ENCODE data around the gene CYTIP.
"Not testable (repeated sequence)": the region's sequence is repeated elsewhere in the genome, so short reads cannot be mapped to it uniquely, and the experiment has no call there.

CYTIP gene

DNA sequence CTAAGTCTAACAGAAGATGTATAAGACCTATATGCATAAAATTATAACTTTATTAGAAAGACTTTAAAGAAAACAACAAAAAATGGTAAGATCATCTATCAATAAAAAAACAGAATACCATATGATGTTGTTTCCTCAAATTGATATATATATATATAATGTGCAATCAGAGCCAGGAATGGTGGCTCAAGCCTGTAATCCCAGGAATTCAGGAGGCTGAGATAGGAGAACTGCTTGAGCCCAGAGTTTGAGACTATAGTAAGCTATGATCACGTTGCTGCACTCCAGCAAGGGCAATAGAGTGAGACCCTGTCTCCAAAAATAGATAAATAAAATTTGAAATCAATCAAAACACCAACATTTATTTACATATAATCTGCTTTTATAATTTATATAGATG is 19.5 kb downstream of the CYTIP start:
- no peak for DNase-seq (ENCODE audit: low read depth)

- no peak for DNase-seq (ENCODE audit: low read depth)
Measured at GRCh38 chr2:157421964-157422363, 21.9 kb downstream of the CYTIP start.

GRCh38 chr2:157421331-157421944 is 22.5 kb downstream of the CYTIP start:
- no peak for DNase-seq (ENCODE audit: low read depth)

- DNase-seq (ENCODE audit: low read depth), result peak; percentile 24
Measured at GRCh38 chr2:157420771-157421323, 23.0 kb downstream of the CYTIP start.

GRCh38 chr2:157419031-157419575 is 24.8 kb downstream of the CYTIP start:
- DNase-seq (ENCODE audit: low read depth), result no peak

GRCh38 chr2:157418239-157418641 is 25.6 kb downstream of the CYTIP start:
- no peak for DNase-seq (ENCODE audit: low read depth)

DNA sequence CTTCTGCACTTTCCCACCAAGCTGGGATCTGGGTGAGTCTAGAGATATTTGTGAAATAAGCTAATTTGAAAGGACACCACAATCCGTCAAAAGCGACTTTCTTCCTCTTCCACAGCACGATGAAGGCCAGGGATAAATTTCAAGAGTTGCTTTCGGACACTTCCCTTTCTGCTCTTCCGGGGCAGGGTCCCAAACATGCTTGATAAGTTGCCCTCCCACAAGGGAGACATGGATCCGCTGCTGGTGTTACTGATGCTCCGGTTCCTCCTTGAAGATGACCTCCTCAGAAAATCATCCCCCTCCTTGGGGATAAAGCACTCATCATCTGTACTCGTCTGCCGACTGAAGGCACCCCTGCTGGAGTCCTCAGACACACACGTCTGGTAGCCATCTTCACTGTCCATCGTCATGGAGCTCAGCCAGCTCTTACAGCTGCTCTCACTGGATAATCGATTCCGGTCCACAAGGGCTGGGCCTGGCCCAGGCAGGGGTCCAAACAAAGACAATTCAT is 28.2 kb downstream of the CYTIP start:
- no peak for DNase-seq (ENCODE audit: low read depth)

- DNase-seq (ENCODE audit: low read depth), result no peak
Measured at GRCh38 chr2:157414050-157414449, 29.8 kb downstream of the CYTIP start.

DNA sequence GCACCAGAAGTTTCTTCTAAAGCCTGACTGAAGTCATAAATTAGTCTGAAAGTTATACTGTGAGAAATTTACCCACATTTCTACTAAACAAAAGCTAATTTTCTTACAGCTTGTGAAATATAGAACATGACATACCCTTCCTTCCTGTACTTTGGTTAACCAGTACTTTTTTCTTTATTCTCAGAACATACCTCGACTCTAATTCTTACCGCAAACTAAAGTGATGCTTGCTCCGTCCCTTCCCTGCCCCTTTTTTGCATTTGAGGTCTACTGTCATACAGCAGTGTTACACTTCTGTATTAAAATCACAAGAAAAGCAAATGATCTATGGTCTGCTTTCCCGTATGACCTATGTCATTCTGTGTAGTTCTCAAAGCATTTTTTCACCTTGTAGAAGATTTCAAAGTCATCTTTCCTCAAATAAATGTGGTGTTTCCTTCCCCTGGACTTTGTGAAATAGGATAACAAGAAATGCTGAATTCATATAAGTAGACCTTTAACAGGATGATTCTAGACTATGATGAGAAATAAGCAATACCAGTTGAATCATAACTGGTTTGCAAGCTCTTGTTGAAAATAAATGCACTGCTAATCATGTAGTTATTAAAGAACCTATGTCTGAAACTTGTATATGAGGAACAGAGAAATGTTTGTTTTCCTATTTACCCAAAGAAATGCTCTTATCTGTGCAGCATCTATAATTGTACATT is 30.4 kb downstream of the CYTIP start:
- no peak for DNase-seq (ENCODE audit: low read depth)

- DNase-seq (ENCODE audit: low read depth), result no peak
Measured at GRCh38 chr2:157411624-157412336, 32.1 kb downstream of the CYTIP start.

- DNase-seq (ENCODE audit: low read depth), result not testable (repeated sequence)
Measured at GRCh38 chr2:157405398-157405797, 38.5 kb downstream of the CYTIP start.

GRCh38 chr2:157404363-157404762 is 39.5 kb downstream of the CYTIP start:
- peak; percentile 5 for DNase-seq (ENCODE audit: low read depth)

DNA sequence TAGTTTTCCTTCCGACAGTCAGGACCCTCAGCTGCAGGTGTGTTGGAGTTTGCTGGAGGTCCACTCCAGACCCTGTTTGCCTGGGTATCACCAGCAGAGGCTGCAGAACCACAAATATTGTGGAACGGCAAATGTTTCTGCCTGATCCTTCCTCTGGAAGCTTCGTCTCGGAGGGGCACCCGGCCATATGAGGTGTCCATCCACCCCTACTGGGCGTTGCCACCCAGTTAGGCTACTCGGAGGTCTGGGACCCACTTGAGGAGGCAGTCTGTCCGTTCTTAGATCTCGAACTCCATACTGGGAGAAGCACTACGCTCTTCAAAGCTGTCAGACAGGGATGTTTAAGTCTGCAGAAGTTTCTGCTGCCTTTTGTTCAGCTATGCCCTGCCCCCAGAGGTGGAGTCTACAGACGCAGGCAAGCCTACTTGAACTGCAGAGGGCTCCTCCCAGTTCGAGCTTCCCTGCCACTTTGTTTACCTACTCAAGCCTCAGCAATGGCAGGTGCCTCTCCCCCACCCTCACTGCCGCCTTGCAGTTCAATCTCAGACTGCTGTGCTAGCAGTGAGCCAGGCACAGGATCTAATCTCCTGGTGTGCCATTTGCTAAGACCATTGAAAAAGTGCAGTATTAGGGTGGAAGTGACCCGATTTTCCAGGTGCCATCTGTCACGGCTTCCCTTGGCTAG is 40.9 kb downstream of the CYTIP start:
- DNase-seq (ENCODE audit: low read depth), result not testable (repeated sequence)

DNA sequence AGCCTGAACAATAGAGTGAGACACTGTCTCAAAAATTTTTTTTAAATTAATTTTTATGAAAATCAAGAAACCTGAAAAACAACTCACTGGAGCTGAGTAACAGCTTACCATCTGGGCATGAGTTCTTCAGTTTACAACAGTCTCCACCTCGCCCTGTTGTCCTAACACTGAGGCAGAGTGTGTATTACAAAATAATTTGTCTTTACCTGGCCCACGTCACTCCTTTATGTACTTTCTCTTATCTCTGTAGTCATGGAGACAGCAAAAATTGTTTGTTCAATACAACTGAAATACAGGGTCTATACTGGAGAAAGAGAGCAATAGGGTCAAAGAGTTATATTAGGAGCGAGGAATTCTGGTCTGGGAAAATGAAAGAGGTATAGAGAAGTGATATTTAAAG is 48.1 kb downstream of the CYTIP start:
- no peak for DNase-seq (ENCODE audit: low read depth)

- no peak for DNase-seq (ENCODE audit: low read depth)
Measured at GRCh38 chr2:157394928-157395327, 49.0 kb downstream of the CYTIP start.

- DNase-seq (ENCODE audit: low read depth), result no peak
Measured at GRCh38 chr2:157393348-157393747, 50.5 kb downstream of the CYTIP start.

DNA sequence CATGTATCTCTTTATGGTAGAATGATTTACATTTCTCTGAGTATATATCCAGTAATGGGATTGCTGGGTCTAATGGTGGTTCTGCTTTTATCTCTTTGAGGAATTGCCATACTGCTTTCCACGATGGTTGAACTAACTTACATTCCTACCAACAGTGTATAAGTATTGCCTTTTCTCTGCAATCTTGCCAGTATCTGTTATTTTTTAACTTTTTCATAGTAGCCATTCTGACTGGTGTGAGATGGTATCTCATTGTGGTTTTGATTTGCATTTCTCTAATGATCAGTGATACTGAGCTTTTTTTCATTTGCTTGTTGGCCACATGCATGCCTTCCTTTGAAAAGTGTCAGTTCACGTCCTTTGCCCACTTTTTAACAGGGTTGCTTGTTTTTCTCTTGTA is 55.1 kb downstream of the CYTIP start:
- no peak for DNase-seq (ENCODE audit: low read depth)

GRCh38 chr2:157386747-157387146 is 57.1 kb downstream of the CYTIP start:
- DNase-seq (ENCODE audit: low read depth), result no peak

- DNase-seq (ENCODE audit: low read depth), result no peak
Measured at GRCh38 chr2:157386247-157386646, 57.6 kb downstream of the CYTIP start.

DNA sequence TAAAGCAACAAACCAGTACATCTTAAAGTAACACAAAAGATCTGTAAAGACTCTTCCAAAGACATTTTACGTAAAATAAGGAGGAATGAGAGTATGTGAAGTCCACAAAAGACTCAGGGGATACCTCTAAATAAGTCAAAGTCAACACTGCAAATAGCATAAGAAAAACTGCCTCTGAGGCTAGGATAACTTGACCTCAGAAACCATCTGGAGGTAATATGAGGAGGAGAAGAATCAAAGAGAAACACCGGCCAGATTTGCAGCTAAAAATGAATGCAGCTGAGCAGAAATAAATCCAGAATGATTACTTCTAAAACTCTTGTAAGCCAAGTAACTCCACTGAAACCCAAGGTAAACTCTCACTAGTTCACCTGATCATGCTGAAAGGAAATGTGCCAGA is 66.0 kb downstream of the CYTIP start:
- no peak for DNase-seq (ENCODE audit: low read depth)

GRCh38 chr2:157376041-157376440 is 67.8 kb downstream of the CYTIP start:
- DNase-seq (ENCODE audit: low read depth), result no peak

- no peak for DNase-seq (ENCODE audit: low read depth)
Measured at GRCh38 chr2:157375384-157375783, 68.5 kb downstream of the CYTIP start.
